Activated effector memory CD4-positive, alpha-beta T cell treated with anti-CD3 and anti-CD28 coated beads, Interleukin-2, amount 50 U/mL, for 16 hours (primary cell): ENCODE results near the gene PER1.

Source experiments
- DNase-seq: peaks from one replicate; pipeline ENCODE4 v3.0.0-alpha.2; 2020

The PER1 gene

GRCh38 chr17:8164815-8165131 is 12.6 kb upstream of the PER1 start:
- DNase-seq = no peak

GRCh38 chr17:8163978-8164814 is 12.0 kb upstream of the PER1 start:
- DNase-seq = peak; percentile 89

GRCh38 chr17:8162997-8163977 is 11.1 kb upstream of the PER1 start:
- DNase-seq = peak; percentile 72

- DNase-seq = peak; percentile 95
Measured at GRCh38 chr17:8162233-8162996, 10.2 kb upstream of the PER1 start, which contains the start of gene VAMP2. VAMP2 (minus strand) TSS chr17:8162948; CDS start chr17:8162879, 69 bp downstream.

- no peak for DNase-seq
Measured at GRCh38 chr17:8161289-8162232, 9.4 kb upstream of the PER1 start.

GRCh38 chr17:8160741-8161221 is 8.6 kb upstream of the PER1 start:
- no peak for DNase-seq

- no peak for DNase-seq
Measured at GRCh38 chr17:8160224-8160577, 8.0 kb upstream of the PER1 start.

- DNase-seq = no peak
Measured at GRCh38 chr17:8159459-8160223, 7.4 kb upstream of the PER1 start.

GRCh38 chr17:8159032-8159400 is 6.8 kb upstream of the PER1 start:
- no peak for DNase-seq

- peak; percentile 96 for DNase-seq
Measured at GRCh38 chr17:8158267-8159031, 6.2 kb upstream of the PER1 start.

GRCh38 chr17:8156246-8156992 is 4.2 kb upstream of the PER1 start:
- peak; percentile 100 for DNase-seq

GRCh38 chr17:8155996-8156245 is 3.7 kb upstream of the PER1 start:
- peak; percentile 72 for DNase-seq

GRCh38 chr17:8155231-8155995 is 3.2 kb upstream of the PER1 start:
- DNase-seq = no peak

- DNase-seq = no peak
Measured at GRCh38 chr17:8154608-8155155, 2.5 kb upstream of the PER1 start.

GRCh38 chr17:8153957-8154607 is 1.9 kb upstream of the PER1 start:
- DNase-seq = peak; percentile 96

- peak; percentile 82 for DNase-seq
Measured at GRCh38 chr17:8153525-8153956, 1.3 kb upstream of the PER1 start.

GRCh38 chr17:8153031-8153451 is 837 bp upstream of the PER1 start:
- no peak for DNase-seq

GRCh38 chr17:8151641-8152111 is 528 bp downstream of the PER1 start:
- DNase-seq = peak; percentile 77
